ENCODE measurements around the gene OBSCN. TPM values are rescaled to one million over a fixed set of nuclear protein-coding genes. Genes with fewer than 3 reads are reported as not detected.
A peak's percentile ranks its signal among the peaks of the same experiment; 100 is the strongest.

The OBSCN gene
- total RNA-seq, 2 donors from 2014 or later: 14.5 to 34.9 TPM

- Histone ChIP-seq H3K9me3 (no peaks in the 10 kb centered on the region), H3K4me1 (peaks cover 28% of the 10 kb centered on the region), H3K27ac (peak overlapping the region; percentile 38 to 70 (median 46)), H3K4me3 (no peak overlapping the region), H3K36me3 (replicated peaks in 1 of 2; ENCODE audit: insufficient read depth in 1 of 2, low read depth in 2 of 2) (no peaks in the 10 kb centered on the region), H3K27me3 (no peaks in the 10 kb centered on the region)
- TF ChIP-seq CTCF (IDR thresholded peaks at IDR 0.05) (no peak), POLR2A (IDR thresholded peaks at IDR 0.05) (peak; percentile 44 to 59 (median 49))
- ATAC-seq: no peak
- intact Hi-C loops (cut with DNase I): no loop called here
- DNase-seq: peak; percentile 50 to 75 (median 56)
- WGBS, 2 donors: 50 to 69% methylated on average over 15 to 28 of the region's 30 CpGs
Measured at GRCh38 chr1:228163007-228163753, 44.7 kb upstream of the OBSCN start.

GRCh38 chr1:228163776-228164519, 43.9 kb upstream of the OBSCN start:
- 87 to 88% methylated on average over 10 of the region's 10 CpGs for WGBS, 2 donors
- intact Hi-C loops (cut with DNase I): no loop called here
- peak overlapping the region in 2 of 4 donors; percentile 38 to 70 for H3K27ac ChIP-seq

GRCh38 chr1:228164561-228165371, 43.1 kb upstream of the OBSCN start:
- DNase-seq (peak in 2 of 4 donors; percentile 15 to 28), ATAC-seq (peak; percentile 0)
- H3K4me1 ChIP-seq: peaks cover 28% of the 10 kb centered on the region
- intact Hi-C loops (cut with DNase I): no loop called here
- 40 to 47% methylated on average over 20 of the region's 20 CpGs for WGBS, 2 donors
- no peaks in the 10 kb centered on the region for H3K9me3 ChIP-seq
- H3K27ac ChIP-seq: peak overlapping the region; percentile 97 to 99 (median 98)
- TF ChIP-seq POLR2A (IDR thresholded peaks at IDR 0.05): no peak
- no peak for TF ChIP-seq CTCF (IDR thresholded peaks at IDR 0.05)
- no peaks in the 10 kb centered on the region for H3K36me3 ChIP-seq (replicated peaks in 1 of 2; ENCODE audit: insufficient read depth in 1 of 2, low read depth in 2 of 2)
- H3K27me3 ChIP-seq: no peaks in the 10 kb centered on the region
- H3K4me3 ChIP-seq: no peak overlapping the region

More at GRCh38 chr1:228163776-228164519, 43.9 kb upstream of the OBSCN start:
- TF ChIP-seq CTCF (IDR thresholded peaks at IDR 0.05) (no peak), POLR2A (IDR thresholded peaks at IDR 0.05) (no peak)
- Histone ChIP-seq H3K27me3 (no peaks in the 10 kb centered on the region), H3K4me3 (no peak overlapping the region), H3K4me1 (peaks cover 28% of the 10 kb centered on the region), H3K36me3 (replicated peaks in 1 of 2; ENCODE audit: insufficient read depth in 1 of 2, low read depth in 2 of 2) (no peaks in the 10 kb centered on the region), H3K9me3 (no peaks in the 10 kb centered on the region)
- peak in 1 of 4 donors; percentile 11 for DNase-seq
- ATAC-seq: no peak

- ATAC-seq (peak; percentile 90), DNase-seq (peak; percentile 100)
- Histone ChIP-seq H3K4me1 (peaks cover 28% of the 10 kb centered on the region), H3K9me3 (no peaks in the 10 kb centered on the region), H3K27me3 (no peaks in the 10 kb centered on the region), H3K27ac (peak within 1 kb of the TSS; percentile 97 to 99 (median 98)), H3K36me3 (replicated peaks in 1 of 2; ENCODE audit: insufficient read depth in 1 of 2, low read depth in 2 of 2) (no peaks in the 10 kb centered on the region), H3K4me3 (peak within 1 kb of the TSS; percentile 35 to 41)
- intact Hi-C loops (cut with DNase I): no loop called here
- peak; percentile 90 to 100 (median 95) for TF ChIP-seq CTCF (IDR thresholded peaks at IDR 0.05)
- peak; percentile 59 to 97 (median 80) for TF ChIP-seq POLR2A (IDR thresholded peaks at IDR 0.05)
- WGBS, 2 donors: 0% methylated on average over 4 to 39 of the region's 93 CpGs
Measured at GRCh38 chr1:228165372-228166169, 42.3 kb upstream of the OBSCN start, which contains the start of gene IBA57. Gene IBA57, plus strand, starts transcription at chr1:228165804. Its CDS starts 13 bp downstream, at chr1:228165817.
